Measurements from ENCODE around the gene TEX14. TPM values are rescaled to one million over a fixed set of nuclear protein-coding genes. Genes with fewer than 3 reads are reported as not detected.

The TEX14 gene
- total RNA-seq, 4 donors from 2014 or later, result under 0.01 TPM; not detected in 2

- TF ChIP-seq CTCF (IDR thresholded peaks at IDR 0.05; ENCODE audit: low read depth), result no peak
These were observed 73.5 kb downstream of the TEX14 start for GRCh38 chr17:58618336-58618735.

GRCh38 chr17:58617563-58617962 is 74.3 kb downstream of the TEX14 start:
- no peak for TF ChIP-seq CTCF (IDR thresholded peaks at IDR 0.05; ENCODE audit: low read depth)

GRCh38 chr17:58615768-58616659 is 75.8 kb downstream of the TEX14 start:
- no peak for TF ChIP-seq CTCF (IDR thresholded peaks at IDR 0.05; ENCODE audit: low read depth)

GRCh38 chr17:58614859-58615459 is 76.9 kb downstream of the TEX14 start:
- no peak for TF ChIP-seq CTCF (IDR thresholded peaks at IDR 0.05; ENCODE audit: low read depth)

GRCh38 chr17:58611331-58611730 is 80.5 kb downstream of the TEX14 start:
- no peak for TF ChIP-seq CTCF (IDR thresholded peaks at IDR 0.05; ENCODE audit: low read depth)

- TF ChIP-seq CTCF (IDR thresholded peaks at IDR 0.05; ENCODE audit: low read depth), result no peak
These were observed 84.9 kb downstream of the TEX14 start for GRCh38 chr17:58606934-58607333.

GRCh38 chr17:58605986-58606385 is 85.9 kb downstream of the TEX14 start:
- no peak for TF ChIP-seq CTCF (IDR thresholded peaks at IDR 0.05; ENCODE audit: low read depth)

All from subcutaneous adipose tissue (tissue), 4 donors.